ENCODE results near the gene GADD45G.

GADD45G gene

DNA sequence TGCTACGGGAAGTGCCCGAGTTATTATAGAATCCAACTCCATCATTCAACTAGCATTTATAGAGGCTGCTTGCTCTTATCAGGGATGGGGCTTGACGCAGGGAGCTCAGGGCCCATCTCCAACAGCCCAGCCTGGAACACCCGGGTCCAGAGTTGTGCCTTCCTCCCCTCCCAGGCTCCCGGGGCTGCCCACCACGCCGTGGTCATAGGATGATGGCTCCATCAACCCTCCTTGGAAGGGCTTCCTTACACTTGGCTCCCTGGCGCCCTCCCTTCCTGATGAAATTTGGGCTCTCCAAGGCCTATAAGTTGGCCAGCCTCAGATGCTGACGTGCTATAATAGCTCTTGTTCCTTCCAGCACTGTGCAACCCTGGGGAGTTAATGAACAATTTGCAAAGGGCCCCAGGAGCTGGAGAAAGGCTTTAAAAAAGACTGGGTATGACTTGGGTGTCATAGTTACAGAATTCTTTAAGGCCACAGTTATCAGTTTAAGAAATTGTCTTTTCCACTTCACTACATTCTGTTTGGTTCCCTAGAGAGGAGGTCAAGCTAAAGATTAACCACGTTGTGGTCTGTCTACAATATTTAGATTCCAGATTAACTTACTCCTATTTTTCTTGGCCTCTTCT lies 42.5 kb upstream of the GADD45G start:
- Histone ChIP-seq H3K4me3 (no peak overlapping the region), H3K27ac (no peak overlapping the region), H3K4me1 (peaks cover 0 to under 1% (median 0%) of the 10 kb centered on the region in 4 donors), H3K27me3 (peaks cover 0 to 12% of the 10 kb centered on the region in 2 donors), H3K36me3 (no peaks in the 10 kb centered on the region), H3K9me3 (no peaks in the 10 kb centered on the region)
- no peak for DNase-seq
- TF ChIP-seq, protein P1, sequence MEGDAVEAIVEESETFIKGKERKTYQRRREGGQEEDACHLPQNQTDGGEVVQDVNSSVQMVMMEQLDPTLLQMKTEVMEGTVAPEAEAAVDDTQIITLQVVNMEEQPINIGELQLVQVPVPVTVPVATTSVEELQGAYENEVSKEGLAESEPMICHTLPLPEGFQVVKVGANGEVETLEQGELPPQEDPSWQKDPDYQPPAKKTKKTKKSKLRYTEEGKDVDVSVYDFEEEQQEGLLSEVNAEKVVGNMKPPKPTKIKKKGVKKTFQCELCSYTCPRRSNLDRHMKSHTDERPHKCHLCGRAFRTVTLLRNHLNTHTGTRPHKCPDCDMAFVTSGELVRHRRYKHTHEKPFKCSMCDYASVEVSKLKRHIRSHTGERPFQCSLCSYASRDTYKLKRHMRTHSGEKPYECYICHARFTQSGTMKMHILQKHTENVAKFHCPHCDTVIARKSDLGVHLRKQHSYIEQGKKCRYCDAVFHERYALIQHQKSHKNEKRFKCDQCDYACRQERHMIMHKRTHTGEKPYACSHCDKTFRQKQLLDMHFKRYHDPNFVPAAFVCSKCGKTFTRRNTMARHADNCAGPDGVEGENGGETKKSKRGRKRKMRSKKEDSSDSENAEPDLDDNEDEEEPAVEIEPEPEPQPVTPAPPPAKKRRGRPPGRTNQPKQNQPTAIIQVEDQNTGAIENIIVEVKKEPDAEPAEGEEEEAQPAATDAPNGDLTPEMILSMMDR (IDR thresholded peaks at IDR 0.05) = no peak
- intact Hi-C loops (cut with DNase I; ENCODE audit: low total_unique reads) = no loop called here

DNA sequence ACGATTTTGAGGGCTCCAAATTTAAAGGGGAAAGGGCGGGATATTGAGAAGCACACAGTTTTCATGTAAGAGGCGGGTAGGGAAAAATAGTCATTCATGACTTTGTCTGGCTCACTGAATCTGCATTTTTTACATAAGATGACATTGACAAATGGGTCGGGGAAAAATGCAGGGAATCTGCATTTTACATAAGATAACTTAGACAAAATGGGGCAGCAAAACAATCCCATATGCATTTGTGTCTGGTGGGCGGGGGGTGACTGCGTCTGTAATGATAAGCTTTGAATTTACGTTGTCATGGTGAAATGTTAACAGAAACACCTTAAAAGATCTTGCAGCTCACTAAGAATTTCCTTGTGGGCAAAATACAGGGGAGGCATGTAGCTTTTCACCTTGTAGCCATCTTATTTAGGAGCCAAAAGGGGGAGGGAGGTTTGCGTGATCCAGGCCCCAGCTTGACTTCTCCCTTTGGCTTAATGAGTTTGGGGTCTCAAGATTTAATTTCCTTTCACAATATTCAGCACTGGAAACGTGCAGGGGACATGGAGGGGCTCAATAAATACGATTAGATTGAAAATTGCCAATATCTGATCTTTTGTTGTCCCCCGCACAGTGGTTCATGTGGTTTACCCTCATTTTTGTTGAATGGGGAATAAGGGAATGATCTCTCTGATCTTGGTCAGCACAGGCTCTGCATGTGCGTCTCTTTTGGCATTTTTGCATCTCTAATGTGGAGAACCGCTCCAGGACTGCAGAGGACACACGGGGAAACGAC lies 41.1 kb upstream of the GADD45G start:
- TF ChIP-seq, protein P1 (IDR thresholded peaks at IDR 0.05) = no peak
- Histone ChIP-seq H3K27ac (no peak overlapping the region), H3K36me3 (no peaks in the 10 kb centered on the region), H3K4me3 (no peak overlapping the region), H3K27me3 (peaks cover 0 to 10% of the 10 kb centered on the region in 2 donors), H3K9me3 (no peaks in the 10 kb centered on the region), H3K4me1 (no peaks in the 10 kb centered on the region)
- intact Hi-C loops (cut with DNase I; ENCODE audit: low total_unique reads) = no loop called here
- DNase-seq = no peak

DNA sequence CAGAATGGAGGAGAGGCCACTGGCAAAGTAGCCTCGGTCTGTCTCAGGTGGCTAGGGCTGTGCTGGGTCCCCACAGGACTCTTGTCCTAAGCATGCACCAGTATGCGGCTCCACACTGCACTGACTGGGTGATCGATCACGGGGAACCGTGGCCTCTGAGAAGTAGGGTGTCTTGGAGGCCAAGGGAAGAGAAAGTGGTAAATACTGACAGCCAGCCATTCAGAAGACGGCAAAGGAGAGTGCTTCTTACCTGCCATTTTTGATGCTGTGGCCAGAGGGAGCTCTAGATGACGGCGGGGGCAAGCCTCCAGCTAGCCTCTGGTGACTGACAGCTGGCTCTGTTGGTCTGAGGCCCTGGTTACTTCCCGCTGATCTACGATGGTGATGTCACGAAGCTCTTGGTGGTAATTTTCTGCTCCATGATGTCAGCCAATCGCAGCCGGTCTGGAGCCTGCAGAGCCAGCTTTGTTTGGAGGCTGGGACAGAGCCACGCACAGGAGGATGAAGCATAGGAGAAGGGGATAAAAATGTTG lies 40.4 kb upstream of the GADD45G start:
- TF ChIP-seq, protein P1 (IDR thresholded peaks at IDR 0.05) = no peak
- Histone ChIP-seq H3K36me3 (no peaks in the 10 kb centered on the region), H3K27me3 (peaks cover 0 to 10% of the 10 kb centered on the region in 2 donors), H3K9me3 (no peaks in the 10 kb centered on the region), H3K4me1 (no peaks in the 10 kb centered on the region), H3K4me3 (no peak overlapping the region), H3K27ac (no peak overlapping the region)
- intact Hi-C loops (cut with DNase I; ENCODE audit: low total_unique reads) = no loop called here
- no peak for DNase-seq

DNA sequence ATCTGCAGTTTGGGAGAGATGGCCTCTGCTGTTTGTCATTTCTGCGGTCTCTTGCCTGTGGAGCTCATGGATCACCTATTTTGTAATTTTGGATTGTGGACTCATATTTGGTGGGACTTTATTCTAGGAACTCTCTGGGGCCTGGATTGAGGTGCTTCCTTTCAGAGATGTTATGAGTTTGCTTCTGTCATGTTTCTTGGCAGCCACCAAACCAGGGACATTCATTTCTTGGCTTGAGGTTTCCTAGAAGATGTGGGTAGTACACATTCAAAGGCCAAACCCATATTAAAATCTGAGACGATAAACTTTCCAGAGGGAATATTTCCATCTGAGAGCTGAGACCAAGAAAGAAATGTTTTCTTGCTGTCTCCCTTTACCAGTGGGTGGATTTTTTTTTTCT lies 37.2 kb upstream of the GADD45G start:
- no peak overlapping the region for H3K4me3 ChIP-seq
- H3K9me3 ChIP-seq = no peaks in the 10 kb centered on the region
- TF ChIP-seq, protein P1 (IDR thresholded peaks at IDR 0.05) = no peak
- H3K36me3 ChIP-seq = no peaks in the 10 kb centered on the region
- H3K27ac ChIP-seq = no peak overlapping the region
- no peaks in the 10 kb centered on the region for H3K4me1 ChIP-seq
- intact Hi-C loops (cut with DNase I; ENCODE audit: low total_unique reads) = no loop called here
- no peak for DNase-seq
- peaks cover 0 to 15% of the 10 kb centered on the region in 2 donors for H3K27me3 ChIP-seq

- no peaks in the 10 kb centered on the region for H3K36me3 ChIP-seq
- H3K4me3 ChIP-seq = no peak overlapping the region
- intact Hi-C loops (cut with DNase I; ENCODE audit: low total_unique reads) = no loop called here
- DNase-seq = no peak
- H3K9me3 ChIP-seq = no peaks in the 10 kb centered on the region
- H3K27ac ChIP-seq = no peak overlapping the region
- TF ChIP-seq, protein P1 (IDR thresholded peaks at IDR 0.05) = no peak
- H3K27me3 ChIP-seq = peaks cover 0 to 22% of the 10 kb centered on the region in 2 donors
- no peaks in the 10 kb centered on the region for H3K4me1 ChIP-seq
Observed at GRCh38 chr9:89574309-89574708, 30.5 kb upstream of the GADD45G start.

Measured in tibial artery (tissue), 4 donors.